Stimulated activated CD8-positive, alpha-beta memory T cell treated with anti-CD3 and anti-CD28 coated beads, Interleukin-2, amount 100 ng/mL, for 48 hours (primary cell): ENCODE measurements around the gene CFL2.
"Not testable (repeated sequence)": the region's sequence is repeated elsewhere in the genome, so short reads cannot be mapped to it uniquely, and the experiment has no call there.

Source experiments
- DNase-seq, 2 donors: peaks; one replicate each; pipeline ENCODE4 v3.0.0-alpha.2; 2020; ENCODE audit warnings: low read depth in 2 of 2

CFL2 gene

DNA sequence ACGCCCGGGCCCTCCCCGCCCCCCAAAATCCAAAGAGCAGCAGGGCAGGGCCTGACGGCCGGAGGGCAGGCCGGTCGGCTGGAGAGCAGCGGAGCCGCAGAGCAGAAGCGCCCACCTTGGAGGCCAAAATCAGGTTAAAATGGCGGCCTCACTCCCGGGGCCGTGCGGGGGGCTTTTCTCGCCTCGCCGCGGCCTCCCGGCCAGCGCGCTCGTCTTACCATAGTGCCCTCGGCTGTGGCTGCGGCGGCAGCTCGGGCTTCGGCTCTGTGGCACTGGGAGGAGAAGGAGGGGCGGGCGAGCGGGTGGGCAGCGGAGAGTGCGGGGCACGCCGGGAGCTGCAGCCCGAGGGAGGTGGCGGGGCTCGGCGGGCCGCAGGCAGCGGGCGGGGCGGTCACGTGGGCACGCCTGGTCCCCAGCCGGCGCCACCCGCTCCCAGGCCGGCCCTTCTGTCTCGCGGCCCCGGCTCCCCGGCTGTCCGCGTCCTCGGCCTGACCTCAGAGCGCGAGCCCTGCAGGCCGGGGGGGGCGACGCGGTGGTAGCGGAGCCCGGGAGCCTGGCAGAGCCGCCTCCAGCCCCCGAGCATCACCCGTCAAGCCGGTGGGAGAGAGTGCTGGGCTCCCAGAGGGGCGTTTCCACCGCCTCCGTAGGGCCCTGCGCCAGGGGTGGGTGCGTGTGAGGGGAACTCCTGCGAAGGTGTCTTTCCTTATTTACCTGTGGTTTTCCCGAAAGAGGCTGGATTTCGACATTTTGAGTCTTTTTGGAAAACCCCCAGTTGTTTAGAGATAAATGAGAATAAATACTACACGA lies at the start of gene CFL2:
TSS of gene CFL2 (minus strand) at position 274 of the 807 bp plus-strand sequence. CDS start at position 221, 53 bp downstream.
- peak; percentile 49 to 70 for DNase-seq

DNA sequence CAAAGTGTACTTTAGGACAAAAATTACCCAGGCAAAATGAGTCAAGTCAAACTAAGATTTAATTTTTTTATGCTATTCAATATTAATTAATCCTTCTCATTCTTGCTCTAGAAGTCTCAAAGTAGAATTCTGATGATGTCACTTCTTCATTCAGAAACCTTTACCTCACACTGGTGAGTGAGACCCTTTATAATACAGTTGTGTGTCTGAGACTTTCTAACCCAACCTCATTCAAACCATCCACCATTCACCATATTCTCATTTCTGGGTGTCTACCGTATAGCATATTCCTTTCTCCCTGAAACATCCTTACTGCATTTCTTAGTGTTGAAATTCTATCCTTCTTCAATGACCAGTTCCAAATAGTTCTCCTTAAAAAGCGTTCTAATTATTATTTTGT lies 40.8 kb upstream of the CFL2 start:
- DNase-seq = no peak

DNA sequence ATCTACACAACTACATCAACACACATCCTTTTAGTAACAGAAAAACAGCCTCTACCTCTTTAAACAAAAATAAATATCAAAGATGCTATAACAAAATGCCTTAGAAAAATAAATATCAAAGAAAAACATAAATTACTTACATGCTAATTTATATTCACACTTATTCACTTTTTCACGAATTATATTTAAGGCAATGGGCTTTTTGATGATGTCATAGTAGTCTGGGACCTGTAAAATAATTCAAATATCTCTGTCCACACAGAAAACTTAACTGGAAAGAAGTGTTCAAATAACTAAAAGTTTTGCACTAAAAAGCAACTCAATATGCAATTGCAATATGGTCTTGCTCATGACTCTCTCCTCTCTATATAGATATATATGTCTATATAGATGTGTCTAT lies 40.3 kb upstream of the CFL2 start:
- DNase-seq = no peak

DNA sequence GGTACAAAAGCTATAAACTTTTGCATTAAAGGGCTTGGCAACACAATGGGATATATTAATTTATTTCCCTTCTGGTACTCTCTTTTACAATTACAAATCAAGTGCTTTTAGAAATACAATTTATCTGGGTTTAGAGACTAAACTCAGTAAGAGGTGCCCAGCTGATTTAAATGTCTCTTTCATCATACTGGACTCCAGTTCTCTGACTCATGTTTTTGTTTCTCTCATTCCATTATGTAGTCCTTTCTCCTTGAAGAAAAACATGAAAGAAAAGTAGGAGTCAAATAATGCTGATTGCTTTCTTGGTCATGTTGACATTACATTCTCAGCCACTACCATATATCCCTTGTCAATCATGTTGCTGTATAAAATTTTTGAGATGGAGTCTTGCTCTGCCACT lies 36.3 kb upstream of the CFL2 start:
- DNase-seq = no peak

DNA sequence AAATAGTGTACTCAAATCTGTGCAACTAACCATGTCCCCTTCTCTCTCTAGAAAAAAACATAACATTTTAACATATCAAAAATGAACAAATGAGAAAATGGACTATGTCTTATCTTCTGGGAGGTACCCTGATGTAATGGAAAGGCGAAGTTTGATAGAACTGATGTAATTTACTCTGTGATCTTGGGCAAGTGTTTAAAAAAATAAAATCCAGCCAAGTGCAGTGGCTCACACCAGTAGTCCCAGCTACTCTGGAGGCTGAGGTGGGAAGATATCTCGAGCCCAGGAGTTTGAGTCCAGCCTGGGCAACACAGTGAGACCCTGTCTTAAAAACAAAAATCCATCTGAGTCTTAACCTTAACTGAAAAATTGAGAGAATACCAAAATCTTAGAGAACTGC lies 35.8 kb upstream of the CFL2 start:
- DNase-seq = no peak

DNA sequence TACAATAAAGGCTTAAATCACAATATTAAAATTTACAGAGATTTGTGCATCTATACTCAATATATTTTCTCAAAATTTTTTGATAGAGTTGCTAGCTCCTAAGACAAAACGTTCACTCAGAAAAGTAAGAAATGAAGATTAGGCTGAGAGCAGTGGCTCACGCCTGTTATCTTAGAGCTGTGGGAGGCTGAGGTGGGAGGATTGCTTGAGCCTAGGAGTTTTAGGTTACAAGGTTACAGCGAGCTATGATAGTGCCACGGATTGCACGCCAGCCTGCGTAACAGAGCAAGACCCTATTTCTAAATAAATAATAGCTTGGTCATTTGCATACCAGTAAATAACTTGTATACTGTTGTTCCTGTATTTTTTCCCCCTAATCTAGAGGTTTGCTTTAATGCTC lies 35.0 kb upstream of the CFL2 start:
- no peak for DNase-seq

DNA sequence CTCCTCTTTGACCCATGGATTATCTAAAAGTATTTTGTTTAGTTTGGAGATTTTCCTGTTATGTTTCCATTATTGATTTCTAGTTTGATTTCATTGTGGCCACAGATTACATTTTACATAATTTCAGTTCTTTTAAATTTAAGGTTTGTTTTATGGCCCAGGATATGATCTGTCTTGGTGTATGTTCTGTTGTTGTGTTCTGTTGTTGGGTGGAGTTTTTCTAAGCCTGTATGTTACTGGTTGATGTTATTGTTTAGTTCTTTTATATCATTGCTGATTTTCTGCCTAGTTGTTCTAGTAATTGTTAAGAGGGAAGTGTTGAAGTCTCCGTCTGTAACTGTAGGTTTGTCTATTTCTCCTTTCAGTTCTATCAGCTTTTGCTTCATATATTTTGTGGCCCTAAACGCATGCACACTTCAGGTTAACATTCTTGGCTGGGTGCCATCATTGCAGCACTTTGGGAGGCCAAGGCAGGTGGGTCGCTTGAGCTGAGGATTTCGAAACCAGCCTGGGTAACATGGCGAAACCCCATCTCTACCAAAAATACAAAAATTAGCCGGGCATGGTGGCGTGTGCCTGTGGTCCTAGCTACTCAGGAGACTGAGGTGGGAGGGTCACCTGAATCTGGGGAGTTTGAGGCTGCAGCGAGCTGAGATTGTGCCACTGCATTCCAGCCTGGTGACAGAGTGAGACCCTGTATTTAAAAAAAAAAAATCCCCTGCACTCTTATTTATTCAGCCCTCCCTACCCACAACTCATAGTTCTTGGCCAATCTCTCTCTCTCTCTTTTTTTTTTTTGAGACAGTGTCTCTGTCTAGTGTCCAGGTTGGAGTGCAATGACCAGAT lies 28.1 kb upstream of the CFL2 start:
- no peak for DNase-seq

DNA sequence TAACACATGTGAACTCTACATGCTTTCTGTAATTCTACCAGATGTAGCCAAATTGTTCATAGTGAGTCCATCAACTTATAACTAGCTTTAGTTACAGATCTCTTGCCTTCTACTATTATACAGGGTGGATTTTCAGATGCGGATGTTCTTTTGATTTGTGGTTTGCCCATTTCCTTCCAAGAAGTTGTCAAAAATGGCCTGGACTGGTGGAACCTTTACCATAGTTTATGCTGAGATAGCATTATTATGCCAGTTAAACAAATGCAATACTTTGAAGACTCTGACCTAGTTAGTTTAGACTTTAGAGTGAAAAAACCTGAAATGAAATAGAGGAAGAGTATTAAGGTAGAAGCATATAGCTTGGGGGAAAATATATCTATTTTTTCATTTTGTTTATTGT lies 27.4 kb upstream of the CFL2 start:
- DNase-seq = no peak

DNA sequence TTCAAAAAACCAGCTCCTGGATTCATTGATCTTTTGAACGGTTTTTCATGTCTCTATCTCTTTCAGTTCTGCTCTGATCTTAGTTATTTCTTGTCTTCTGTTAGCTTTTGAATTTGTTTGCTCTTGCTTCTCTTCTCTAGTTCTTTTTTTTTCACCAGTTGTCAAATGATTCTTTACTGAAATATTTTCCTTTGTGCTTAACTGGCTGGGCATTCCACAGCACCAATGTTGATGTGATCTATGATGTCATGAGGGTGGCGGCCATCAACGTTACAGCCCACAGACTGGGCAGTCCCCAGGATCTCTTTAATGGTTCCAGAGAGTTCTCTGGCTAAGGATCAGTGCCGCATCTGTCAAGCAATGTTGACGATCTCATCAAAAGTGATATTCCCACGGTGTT lies 25.7 kb upstream of the CFL2 start:
- DNase-seq = not testable (repeated sequence)

DNA sequence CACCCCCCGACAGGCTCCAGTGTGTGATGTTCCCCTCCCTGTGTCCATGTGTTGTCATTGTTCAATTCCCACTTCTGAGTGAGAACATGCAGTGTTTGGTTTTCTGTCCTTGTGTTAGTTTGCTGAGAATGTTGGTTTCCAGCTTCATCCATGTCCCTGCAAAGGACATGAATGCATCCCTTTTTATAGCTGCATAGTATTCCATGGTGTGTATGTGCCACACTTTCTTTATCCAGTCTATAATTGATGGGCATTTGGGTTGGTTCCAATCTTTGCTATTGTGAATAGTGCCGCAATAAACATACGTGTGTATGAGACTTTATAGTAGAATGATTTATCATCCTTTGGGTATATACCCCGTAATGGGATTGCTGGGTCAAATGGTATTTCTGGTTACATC lies 22.7 kb upstream of the CFL2 start:
- not testable (repeated sequence) for DNase-seq

DNA sequence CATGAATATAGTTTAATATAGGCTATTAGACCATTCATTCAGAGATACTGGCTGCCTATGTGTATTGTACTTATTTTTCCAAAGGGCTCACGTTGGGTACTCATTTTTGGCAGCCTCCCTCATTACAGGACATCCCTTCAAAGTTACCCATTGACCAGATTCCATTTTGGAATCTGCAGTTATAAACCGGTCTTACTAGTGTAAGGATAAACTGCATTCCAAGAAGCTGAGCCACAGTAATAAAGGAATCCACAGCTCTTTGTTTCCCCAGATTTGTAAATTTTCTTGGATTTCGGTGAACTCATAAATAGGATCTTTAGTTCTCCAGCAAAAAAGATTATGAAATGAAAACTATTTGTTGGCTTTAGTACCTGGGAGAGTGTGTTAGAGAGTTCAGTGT lies 18.9 kb upstream of the CFL2 start:
- no peak for DNase-seq

DNA sequence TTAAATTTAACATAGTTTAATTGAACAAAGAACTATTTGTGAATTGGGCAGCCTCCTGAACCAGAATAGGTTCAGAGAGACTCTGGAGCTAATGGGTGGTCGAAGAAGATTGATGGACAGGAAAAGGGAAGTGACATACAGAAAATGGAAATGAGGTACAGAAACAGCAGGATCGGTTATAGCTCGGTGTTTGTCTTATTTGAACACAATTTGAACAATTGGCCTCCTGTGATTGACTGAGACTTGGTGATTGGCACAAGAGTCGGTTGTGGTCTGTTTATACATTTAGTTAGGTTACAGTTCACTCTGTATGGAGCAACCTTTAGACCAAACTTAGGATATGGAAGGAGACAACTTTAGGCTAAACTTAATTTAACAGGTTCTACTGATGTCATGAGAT lies 18.4 kb upstream of the CFL2 start:
- no peak for DNase-seq

DNA sequence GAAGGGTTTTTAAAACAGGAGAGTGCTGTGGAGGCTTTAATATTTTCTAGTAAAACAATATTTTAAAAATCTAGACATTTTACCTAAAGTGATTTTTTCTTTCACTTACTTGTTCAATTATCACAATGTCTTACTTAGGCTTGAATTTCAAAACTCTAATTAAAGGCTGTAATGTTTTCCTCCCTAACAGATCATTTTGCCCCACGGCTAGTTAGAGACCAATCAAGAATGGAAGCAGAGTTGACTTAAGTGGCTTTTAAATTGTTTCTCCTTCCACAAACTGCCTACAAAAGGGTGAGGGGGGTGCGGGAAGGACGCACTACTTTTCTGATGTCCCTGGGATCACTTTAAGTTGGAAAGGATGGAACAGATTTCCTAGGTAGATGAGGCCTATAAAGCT lies 9.5 kb upstream of the CFL2 start:
- DNase-seq = no peak

DNA sequence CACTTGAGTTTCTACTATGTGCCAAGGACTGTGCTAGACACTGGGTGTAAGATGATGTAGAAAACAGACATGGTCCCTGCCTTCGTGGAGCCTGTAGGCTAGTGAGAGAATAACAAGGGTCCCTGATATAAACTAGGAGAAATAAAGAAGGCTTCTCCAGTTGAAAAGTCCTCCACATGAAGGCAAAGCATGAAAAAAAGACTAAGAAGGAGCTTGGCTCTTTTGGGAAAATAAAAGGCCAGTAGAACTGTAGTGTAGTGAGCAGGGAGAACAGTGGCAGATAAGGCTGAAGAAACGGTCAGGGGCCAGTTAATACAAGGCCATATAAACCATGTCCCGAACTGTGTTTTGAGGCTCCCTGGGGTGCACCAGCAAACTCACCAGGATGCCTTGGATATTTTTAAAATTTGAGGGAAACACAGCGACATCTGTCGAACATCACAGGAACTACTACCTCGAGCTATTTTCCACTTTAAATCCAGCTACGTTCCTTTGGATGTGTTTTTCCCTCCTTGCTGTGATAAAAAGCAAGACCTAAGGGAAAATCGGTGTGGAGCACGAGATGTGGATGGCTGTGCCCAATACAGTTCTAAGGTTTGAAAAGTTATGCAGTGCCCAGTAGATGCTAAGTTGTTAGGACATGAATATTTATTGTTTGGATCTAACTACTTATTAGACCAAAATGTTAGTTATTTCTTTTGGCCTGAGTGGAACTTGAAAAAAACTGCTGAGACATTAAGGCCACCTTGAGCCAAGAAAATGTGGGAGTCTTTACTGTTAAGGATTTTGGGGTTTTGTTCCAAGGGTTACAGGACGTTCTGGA lies 8.5 kb upstream of the CFL2 start:
- no peak for DNase-seq

DNA sequence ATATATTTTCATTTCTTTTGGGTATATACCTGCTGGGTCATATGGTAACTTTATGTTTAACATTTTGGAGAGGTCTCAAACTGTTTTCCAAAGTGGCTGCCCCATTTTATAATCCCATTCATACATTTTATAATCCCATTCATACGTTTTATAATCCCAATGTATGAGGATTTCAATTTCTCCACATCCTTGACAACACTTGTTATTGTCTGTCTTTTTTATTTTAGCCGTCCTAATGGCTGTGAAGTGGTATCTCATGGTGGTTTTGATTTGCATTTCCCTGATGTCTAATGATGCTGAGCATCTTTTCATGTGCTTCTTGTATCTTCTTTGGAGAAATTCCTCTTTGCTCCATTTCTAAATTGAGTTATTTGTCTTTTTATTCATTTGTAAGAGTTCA lies 6.7 kb upstream of the CFL2 start:
- no peak for DNase-seq

DNA sequence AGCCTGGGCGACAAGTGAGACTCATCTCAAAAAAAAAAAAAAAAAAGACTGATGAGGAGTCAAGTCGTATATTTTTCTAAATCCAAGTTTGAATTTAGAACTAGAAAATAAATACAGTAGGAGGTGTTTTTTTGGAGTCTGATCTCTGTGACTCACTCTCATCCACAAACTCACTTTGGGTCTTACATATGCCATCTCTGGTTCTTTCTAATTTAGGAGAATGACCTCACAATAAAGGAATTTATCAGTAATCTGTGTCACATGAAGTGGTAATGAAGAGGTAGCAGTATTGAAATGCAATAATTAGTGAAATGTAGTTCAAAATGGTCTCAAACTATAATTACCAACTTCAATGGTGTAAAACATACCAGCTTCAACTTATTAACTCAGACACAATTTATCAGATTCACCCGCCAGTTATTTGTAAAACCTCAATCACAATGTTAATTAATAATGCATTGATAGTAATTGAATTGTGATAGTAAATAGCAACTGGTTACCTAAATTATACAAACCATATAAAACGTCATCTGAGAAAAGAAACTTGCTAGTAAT lies 4.4 kb upstream of the CFL2 start:
- no peak for DNase-seq

DNA sequence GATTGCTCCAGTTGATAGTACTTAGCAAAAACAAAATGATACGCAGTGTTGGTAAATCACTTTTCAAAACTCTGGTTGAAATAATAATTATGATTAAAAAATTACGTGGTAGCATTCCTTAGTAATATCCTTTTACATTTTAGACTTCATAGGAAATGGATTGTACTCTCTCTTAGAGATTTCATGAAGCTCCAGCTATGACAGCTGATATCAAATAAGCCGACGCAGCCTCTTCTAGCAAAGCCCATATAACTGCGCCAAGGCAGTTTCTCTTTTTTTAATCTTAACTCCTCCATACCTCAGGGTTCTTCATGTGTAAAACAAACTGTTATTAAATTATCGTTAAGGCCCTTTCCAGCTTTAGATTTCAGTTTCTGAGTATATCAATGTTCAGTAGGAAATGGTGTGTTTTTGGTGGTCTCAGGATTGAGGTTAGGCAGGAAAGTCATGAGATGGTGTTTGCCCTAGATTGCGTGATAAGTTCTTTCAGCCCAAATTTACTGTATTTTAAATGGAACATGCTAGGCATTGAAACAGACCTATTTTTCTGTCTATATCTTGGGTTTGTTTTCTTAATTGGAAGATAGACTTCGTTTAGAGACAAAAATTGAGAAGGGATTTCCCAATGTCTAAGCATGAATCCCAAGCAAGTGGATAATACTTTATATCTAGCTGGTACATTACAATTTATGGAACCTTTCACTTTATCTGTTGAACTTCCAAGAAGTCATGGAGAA lies 902 bp upstream of the CFL2 start:
- DNase-seq = no peak

DNA sequence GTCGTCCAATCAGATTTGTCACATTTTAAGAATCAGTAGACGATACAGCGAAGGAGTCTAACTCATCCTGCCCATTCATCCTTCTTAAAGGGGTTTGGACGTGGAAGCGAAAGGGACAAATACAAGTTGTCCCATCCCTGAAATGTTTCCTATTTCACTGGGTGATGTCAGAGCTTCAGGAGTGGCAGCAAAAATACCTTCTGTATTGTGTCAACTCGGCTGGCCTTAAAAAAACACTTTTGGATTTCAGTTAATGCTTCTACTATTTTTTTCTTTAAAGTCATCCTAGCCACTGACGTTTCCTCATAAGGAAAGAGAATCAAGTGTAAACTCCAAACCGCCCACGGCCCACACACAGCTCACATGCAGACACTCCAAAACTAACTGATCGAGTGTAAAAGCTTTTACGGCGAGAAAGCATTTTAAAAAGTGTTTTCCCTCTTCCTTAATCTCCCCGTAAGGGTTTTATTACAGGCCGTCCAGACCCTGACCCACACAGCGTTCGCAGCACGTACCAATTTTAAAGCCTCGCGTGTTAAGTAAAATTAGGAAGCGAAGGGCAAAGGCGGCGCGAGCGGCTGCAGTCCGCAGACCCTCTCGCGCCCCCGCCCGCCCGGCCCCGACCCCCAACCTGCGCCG lies 593 bp downstream of the CFL2 start:
- peak in 1 of 2 donors; percentile 25 for DNase-seq

DNA sequence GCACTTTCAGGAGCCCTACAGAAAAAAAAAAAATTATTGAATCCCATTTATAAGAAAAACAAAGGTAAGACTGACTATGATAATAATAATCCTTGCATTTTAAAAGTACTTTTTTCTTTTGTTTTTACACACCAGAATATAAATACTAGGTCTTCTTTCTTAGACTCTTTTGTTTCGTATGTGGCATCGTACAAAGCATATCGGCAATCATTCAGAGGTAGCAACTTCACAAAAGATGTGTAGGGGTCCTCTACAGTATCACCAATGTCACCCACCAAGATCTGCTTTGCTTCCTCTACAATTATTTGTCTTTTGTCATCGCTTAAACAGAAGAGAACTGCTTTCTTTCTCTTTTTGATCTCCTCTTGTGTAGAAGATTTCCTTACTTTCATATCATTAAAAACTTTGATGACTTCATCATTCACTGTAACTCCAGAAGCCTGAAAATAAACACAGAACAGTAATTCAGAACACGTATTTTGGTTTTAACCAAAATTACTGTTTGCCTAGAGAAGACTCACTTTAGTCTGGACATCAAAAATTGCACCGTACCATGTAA lies 1.2 kb downstream of the CFL2 start:
- DNase-seq = no peak
